EH (cell line): ENCODE data around the gene DOP1B.
"Not testable (repeated sequence)": the region's sequence is repeated elsewhere in the genome, so short reads cannot be mapped to it uniquely, and the experiment has no call there.

ENCODE experiments used
- DNase-seq: peaks from one replicate; pipeline ENCODE4 v3.0.0-alpha.2; 2015; ENCODE audit warnings: low read depth

Gene DOP1B

DNA sequence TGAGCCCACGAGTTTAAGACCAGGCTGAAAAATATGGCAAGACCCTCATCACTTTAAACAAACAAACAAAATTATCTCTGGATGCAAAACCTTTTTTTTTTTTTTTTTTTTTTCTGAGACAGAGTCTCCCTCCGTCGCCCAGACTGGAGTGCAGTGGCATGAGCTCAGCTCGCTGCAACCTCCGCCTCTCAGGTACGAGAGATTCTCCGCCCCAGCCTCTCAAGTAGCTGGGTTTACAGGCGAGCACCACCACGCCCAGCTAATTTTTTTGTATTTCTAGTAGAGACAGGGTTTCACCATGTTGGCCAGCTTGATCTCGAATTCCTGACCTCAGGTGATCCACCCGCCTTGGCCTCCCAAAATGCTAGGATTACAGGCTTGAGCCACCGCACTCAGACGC is 16.8 kb upstream of the DOP1B start:
- DNase-seq = not testable (repeated sequence)

DNA sequence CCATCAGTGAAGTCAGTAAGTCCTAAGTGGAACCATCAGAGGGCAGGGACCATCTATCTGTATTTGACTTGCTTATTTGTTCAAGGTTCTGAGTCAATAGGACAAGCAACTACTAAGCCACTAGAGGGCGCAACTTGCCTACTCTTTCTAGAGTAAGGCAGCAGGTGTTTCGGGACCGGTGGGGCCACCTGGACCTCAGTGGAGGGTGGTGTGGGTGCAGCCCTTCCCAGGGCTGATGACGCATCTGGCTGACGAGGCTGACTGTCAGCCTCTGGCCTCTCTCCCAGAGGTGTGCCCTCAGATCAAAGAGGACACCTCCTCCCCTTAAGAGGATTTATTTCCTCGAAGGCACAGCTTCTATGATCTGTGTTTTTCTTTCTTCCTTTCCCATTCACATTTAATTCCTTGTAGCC is 15.1 kb upstream of the DOP1B start:
- DNase-seq = peak; percentile 81

DNA sequence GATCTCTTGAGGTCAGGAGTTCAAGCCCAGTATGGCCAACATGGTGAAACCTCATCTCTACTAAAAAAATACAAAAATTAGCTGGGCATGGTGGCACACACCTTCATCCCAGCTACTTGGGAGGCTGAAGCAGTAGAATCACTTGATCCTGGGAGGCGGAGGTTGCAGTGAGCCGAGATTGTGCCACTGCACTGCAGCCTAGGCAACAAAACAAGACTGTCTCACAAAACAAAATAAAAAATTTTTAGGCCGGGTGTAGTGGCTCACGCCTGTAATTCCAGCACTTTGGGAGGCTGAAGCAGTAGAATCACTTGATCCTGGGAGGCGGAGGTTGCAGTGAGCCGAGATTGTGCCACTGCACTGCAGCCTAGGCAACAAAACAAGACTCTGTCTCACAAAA is 12.4 kb upstream of the DOP1B start:
- not testable (repeated sequence) for DNase-seq

DNA sequence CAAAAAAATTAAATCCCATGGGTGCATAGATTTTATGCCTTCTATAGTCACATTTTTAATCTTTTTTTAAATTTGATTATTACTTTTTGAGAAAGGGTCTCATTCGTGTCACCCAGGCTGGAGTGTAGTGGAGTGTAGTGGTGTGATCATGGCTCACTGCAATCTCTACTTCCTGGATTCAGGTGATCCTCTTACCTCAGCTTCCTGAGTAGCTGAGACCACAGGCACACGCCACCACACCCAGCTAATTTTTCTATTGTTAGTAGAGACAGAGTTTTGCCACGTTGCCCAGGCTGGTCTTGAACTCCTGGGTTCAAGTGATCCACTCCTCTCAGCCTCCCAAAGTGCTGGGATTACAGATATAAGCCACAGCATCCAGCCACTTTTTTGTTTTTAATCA is 11.4 kb upstream of the DOP1B start:
- no peak for DNase-seq

DNA sequence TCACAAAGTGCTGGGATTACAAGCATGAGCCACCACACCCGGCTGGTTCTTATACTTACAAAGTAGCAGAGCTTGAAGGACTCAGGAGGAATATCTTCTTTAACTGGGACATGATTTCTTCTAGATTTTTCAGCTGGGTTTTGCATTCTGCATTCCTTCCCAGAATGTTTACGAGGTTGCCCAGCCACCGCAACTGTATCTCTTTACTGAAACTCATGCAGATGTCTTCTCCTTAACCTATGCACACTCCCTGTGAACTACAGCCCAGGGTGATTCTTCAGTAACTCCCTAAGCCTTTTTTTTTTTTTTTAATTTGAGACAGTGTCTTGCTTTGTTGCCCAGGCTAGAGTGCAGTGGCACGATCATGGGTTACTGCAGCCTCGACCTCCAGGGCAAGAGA is 8.7 kb upstream of the DOP1B start:
- peak; percentile 38 for DNase-seq

DNA sequence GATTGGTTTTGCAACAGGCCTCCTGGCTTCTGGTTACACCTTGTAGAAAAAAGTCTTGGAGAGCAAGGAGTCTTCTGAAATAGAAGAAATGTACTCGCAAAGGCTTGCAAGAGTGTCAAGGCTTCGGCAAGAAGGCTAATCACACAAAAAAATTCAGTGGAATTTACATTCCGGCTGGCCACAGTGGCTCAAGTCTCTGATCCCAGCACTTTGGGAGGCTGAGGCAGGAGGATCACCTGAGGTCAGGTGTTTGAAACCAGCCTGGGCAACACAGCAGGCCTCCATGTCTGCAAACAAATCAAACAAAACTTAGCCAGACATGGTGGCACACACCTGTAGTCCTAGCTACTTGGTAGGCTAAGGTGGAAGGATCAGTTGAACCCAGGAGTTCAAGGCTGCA is 7.7 kb upstream of the DOP1B start:
- no peak for DNase-seq

DNA sequence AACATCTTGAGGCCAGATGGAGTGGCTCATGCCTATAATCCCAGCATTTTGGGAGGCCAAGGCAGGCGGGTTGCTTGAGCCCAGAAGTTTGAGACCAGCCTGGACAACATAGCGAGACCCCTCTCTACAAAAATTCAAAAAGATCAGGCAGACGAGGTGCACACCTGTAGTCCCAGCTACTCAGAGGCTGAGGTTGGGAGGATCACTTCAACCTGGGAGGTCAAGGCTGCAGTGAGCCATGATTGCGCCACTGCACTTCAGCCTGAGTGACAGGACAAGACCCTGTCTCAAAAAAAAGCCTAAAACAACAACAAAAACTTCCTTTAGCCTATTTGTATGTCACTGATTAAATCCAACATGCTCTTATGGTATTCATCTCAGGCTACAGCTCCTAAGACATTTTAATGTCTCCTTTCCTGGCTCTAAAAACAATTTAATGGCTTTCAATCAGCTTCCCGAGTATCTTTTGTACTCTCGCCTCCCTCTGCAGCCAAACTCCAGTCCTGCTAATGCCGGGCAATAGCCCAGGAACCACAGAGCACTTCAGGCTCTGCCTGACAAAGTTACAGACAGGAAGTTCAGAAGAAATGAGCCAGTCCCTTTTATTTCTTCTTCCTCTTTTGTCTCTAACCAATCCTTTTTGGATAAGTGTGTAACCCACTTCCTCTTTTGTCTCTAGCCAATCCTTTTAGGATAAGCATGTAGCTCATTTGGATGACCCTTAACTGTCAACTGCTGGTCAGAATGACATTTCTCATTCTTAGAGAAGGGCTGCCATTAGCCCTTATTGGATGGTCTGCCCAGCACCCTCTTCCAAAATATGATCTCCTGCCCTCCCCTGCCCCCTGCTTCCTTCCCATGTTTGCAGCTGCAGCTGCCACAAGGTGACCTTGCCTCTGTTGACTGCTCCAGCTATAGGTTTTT is 6.6 kb upstream of the DOP1B start:
- DNase-seq = peak; percentile 75

DNA sequence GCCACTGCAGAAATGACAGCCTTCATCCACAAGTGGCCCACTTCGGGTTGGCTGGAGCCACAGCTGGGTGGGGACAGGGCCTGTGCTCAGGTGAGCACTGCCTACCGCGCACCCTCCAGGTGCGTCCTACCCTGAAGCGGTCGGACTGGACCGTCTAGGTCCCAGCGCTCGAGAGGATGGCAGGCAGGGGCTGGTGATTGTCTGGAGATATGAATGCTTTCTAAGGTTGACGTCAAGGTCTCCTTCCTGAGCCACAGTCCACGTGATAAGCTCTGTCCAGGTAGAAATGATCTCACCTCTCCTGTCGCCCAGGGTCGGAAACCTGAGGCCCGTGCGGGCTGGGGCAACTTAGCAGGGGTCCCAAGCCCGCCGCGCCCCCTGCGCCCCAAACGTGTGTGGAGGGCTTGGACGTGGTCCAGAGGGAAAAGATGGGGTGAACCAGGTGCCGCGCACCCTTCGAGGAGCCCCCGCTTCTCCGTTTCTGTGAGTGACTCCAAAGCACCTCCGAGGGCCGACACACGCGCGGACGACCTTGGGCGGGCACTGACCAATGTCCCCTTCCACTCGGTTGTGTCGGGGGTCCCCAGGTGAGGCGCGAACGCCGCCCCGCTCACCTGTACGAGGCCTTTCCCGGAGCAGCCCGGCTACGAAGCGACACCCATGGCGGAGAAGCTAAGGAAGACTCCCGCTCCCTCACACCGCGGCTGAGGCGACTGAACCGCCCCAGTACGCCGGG is 853 bp upstream of the DOP1B start:
- no peak for DNase-seq

DNA sequence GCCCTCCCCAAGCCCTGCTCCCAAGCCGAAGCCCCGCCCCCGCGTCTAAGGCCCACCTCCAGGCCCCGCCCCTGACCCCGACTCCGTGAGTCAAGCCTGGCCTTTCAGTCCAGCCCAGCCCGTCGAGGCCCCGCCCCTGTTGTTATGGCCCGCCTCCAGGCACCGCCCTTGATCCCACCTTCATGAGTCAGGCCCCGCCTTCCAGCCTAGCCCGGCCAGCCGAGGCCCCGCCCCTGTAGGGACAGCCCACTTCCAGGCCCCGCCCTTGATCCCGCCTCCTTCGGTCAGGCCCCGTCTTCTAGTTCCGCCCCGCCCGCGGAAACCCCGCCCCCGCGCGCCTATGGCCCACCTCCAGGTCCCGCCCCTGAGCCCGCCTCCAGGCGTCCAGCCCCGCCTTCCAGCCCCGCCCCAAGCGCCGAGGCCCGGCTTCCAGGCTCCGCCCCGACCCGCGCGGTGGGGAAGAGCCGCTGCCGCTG is 247 bp upstream of the DOP1B start:
- DNase-seq = peak; percentile 99

DNA sequence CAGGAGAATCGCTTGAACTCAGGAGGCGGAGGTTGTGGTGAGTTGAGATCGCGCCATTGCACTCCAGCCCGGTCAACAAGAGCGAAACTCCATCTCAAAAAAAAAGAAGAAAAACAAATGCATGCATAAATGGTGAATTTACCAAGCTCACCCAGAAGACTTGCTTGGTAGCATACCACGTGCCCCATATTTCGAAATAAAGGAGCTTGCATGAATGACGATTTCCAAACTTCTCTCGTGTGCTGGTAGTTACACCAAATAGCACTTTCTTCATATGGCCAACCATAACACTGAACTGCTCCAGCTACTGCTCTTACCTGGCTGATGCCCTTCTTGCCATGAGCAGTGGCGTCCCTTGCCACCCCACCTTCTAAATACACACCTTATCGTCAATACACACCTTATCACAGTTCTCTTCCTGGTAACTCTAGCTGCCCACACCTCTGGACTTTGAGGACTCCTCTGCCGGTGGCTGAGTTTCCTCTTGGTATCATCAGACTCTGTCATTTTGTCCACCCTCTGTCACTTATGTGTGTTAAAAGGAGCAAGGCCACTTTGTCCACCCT is 2.8 kb downstream of the DOP1B start:
- no peak for DNase-seq

DNA sequence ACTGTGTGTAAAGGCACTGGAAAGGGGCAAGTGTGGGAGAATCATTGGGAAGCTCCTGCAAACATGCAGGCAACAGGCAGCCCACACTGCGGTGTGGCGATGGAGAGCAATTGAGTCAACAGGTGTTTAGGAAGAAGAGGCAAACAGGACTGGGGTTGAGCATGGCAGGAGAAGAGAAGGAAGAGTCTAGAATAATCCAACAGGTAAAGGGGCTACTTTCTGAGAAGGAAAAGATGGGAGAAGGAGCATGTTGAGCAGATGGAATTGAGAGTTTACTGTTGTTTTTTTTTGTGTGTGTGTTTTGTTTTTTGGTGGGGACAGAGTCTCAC is 4.2 kb downstream of the DOP1B start:
- no peak for DNase-seq

DNA sequence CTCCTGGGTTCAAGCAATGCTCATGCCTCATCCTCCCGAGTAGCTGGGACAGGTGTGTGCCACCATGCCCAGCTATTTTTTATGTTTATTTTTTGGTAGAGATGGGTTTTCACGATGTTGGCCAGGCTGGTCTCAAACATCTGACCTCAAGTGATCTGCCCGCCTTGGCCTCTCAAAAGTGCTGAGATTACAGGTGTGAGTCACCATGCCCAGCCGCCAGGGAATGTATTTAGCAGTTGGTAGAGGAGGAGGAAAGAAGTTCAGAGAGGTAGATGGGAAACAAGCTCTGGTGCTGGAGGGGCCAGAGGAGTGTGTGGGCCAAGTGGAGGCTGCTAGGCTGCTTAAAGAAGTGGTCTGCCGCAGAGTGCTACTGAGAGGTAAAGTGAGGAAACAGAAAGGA is 6.0 kb downstream of the DOP1B start:
- DNase-seq = no peak

DNA sequence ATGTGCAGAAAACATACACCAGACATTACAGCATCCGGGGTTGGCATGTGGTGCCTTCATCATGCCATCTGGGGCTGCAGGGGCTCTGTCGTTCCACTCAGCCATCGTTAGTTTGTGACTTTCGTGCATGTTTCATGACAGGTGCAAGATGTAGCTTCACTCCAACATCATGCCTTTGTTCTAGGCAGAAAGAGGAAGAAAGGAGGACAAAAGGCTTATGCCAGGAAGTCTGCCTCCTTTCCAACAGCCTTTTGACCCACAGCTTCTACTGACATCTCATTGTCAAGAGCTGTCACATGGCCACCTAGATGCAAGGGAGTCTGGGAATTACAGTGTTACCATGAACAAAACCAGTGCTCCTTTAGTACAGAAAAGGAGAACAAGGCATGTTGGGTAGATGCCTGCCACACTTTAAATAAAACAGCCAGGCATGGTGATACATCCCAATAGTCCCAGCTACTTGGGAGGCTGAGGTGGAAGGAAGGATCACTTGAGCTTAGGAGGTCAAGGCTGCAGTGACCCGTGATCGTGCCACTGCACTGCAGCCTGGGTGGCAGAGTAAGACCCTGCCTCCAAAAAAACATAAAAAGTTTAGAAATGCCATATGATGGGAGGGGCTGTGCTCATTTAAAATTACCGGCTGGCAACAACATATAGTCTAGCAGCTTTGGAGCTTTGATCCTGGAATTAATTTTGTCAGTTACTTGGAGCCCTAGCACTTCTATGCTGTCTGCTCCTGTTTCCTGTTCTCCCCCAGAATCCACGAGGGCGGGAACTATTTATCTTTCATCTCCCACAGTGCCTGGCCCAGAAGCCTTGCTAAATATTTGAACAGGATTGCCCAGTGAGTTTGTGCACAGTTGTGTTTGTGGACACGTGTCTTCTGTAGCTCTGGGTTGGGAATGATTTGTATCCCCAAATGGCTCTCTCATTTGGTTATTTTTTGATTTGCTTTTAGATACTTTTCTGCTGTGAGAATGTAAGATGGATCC is 7.4 kb downstream of the DOP1B start:
- DNase-seq = peak; percentile 17

DNA sequence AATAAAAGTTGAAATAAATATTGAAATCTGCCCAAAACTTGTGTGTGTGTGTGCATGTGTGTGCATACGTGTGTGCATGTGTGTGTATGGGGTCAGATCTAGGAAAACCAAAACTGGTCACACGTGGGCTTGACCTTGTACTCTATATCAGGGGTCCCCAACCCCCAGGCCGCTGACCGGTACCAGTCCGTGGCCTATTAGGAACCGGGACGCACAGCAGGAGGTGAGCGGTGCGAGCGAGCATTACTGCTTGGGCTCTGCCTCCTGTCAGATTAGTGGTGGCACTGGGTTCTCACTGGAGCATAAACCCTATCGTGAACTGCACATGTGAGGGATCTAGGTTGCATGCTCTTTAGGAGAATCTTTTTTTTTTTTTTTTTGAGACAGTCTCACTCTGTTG is 8.7 kb downstream of the DOP1B start:
- DNase-seq = no peak

DNA sequence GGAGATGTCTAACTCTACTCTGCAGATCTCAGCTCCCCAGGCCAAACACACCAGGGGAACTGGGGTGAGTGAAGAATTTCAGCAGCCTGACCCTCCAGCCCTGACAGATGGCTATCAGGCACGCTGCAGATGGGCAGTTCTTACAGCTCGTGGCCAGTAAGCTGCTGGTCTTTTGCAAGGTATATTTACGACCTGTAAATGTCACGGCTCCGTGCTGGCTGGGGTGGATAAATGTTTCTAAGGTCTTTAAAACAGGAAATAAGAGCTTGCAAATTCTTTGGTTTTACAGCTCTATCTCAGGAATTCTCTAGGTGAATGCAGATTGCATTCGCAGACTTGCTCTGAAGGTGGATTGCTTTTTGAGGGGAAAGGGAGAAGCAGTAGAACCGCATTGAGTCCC is 10.1 kb downstream of the DOP1B start:
- DNase-seq = peak; percentile 12

DNA sequence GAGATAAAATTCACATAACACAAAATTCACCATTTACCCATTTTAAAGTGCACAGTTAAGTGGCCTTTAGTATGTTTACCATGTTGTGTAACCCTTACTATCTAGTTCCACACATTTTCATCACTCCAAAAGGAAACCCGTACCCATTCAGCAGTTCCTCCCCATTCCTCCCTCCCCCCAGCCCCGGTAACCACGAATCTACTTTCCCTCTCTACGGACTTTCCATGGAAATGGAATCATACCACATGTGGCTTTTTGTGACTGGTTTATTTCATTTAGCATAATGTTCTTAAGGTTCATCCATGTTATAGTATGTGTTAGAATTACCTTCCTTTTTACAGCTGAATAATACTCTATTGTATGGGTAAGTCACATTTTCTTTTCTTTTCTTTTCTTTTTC is 10.9 kb downstream of the DOP1B start:
- DNase-seq = no peak

DNA sequence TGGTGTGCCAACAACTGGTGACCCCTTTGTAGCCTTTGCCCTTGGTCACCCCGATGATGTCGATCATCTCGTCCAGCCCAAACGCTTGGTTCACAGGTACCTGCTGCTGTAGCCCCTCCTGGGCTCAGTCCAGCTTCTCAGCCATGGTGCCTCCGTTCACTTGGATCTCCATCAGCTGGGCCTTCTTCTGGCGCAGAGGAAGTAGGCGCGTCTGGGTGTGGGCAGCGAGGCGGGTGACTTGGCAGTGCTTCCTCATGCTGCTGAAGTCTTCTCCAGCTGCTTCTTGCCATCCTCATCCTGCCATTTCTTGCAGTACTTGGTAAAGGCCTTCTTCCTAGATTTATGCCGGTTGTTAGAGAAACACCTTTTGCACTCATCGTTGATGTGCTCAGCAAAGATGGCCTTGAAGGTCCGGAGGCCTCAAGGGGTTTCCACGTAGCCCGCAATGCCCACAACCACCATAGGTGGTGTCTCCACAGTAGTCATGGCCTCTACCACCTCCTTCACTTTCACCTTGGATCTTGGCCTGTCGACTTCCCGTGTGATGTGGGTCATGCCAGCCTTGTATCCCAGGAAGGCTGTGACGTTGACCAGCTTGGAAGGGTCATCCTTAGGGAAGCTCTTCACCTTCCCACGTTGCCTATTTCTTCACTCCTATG is 13.0 kb downstream of the DOP1B start:
- DNase-seq = no peak

DNA sequence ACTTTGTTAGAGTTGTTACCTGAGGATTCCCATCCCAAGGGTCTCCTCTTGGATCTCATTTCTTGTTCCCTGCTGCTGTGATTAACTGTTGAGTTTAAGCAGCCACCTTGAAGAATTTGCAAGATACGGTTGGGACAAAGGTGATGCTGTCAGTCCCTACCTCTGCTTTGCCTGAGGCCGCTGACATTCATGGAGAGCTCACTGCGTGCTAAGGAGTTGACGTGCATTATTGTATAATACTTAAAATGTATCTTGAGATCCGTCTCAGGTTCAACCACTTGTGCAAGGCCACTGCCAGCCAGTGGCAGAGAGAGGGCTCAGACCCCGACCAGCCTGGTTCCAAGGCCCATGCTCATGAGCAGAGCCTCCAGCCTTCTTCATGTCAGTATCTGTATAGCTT is 14.2 kb downstream of the DOP1B start:
- no peak for DNase-seq

DNA sequence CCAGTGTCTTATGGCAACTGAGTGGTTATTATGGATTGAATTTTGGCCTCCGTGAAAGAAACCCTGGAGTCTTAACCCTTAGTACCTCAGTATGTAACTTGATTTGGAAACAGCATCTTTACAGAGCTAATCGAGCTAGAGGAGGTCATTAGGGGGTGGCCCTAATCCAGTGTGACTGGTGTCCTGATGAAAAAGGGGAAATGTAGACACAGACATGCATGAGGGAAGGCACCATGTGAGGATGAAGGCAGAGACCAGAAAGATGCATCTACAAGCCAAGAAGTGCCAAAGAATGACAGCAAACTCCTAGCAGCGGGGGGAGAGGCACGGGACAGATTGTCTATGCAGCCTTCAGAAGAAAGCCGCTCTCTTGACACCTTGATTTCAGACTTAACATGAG is 14.7 kb downstream of the DOP1B start:
- DNase-seq = no peak

DNA sequence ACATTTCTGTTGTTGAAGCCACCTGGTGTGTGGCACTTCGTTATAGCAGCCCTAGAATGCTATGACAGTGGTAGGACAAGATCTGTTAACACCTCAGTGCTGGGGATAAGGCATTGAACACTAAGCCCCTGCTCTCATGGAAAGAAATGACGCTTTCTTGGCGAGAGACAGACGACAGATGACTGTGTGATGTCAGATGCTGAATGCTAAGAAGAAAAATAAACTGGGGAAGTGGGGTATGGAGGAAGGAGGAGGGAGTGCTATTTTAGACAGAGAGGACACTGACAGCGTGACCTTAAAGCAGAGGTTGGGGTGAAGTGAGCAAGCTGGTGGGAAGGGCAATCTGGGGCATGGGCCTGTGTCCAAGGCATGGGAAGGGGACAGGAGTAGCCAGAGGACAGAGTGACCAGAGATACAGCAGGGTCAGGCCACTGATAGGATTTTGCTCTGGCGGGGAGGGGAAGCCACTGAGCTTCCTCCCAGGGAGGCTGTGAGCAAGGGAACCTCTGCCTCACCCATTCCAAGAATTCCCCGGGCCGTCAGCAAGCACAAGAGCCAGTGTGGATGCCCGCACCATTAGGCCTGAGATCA is 15.2 kb downstream of the DOP1B start:
- no peak for DNase-seq

DNA sequence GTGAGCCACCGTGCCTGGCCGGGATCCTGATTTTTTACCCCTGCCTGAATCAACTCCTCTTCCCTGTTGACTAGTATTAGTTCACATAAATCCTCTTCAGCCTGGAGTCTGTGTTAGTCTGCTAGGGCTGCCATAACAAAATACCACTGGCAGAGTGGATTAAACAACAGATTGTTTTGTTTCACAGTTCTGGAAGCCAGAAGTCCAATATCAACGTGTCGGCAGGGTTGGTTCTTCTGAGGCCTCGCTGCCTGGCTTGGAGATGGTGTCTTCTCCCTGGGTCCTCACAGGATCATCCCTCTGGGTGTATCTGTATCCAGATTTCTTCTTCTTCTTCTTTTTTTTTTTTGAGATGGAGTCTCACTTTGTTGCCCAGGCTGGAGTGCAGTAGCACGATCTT is 18.2 kb downstream of the DOP1B start:
- no peak for DNase-seq
